ENCODE measurements around the gene SEMA3C. TPM values are rescaled to one million over a fixed set of nuclear protein-coding genes. Genes with fewer than 3 reads are reported as not detected.

The SEMA3C gene
- total RNA-seq, 1 experiment from 2014 or later, result 13.3 TPM

DNA sequence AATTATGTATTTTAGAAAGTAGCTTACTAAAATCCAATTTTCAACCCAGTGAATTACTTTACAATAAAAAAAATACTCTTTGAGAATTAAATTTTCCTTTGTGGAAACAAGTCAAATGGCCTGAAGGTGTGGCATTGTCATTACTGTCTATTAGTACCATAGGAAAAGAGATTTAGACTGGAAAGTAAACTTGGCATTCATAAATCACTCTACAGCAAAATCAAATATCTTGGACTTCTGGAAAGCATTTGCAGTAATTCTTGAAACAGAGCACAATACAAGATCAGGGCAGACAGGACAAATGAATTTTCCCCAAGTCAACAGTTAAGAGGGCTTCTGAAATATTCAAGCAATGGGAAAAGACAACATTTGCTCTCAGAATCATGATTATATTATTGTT is 28.0 kb upstream of the SEMA3C start:
- CTCF ChIA-PET, result no interaction called here
- Histone ChIP-seq H3K9me3 (ENCODE audit: low read depth, low read length, poor library complexity, severe bottlenecking) (no peaks in the 10 kb centered on the region), H3K27me3 (replicated peaks; ENCODE audit: insufficient read depth, low read depth, low read length, poor library complexity) (no peaks in the 10 kb centered on the region), H3K36me3 (ENCODE audit: insufficient read depth, low read length, poor library complexity, severe bottlenecking) (no peaks in the 10 kb centered on the region), H3K4me3 (ENCODE audit: low read depth, low read length, poor library complexity, severe bottlenecking) (no peak overlapping the region), H3K4me1 (ENCODE audit: insufficient read depth, low read length, poor library complexity, severe bottlenecking) (peaks cover 3% of the 10 kb centered on the region), H3K27ac (ENCODE audit: low read depth, low read length, poor library complexity, severe bottlenecking) (no peak overlapping the region)
- POLR2A ChIA-PET (ENCODE audit: low non-redundant PET), result no interaction called here
- TF ChIP-seq, protein P1, sequence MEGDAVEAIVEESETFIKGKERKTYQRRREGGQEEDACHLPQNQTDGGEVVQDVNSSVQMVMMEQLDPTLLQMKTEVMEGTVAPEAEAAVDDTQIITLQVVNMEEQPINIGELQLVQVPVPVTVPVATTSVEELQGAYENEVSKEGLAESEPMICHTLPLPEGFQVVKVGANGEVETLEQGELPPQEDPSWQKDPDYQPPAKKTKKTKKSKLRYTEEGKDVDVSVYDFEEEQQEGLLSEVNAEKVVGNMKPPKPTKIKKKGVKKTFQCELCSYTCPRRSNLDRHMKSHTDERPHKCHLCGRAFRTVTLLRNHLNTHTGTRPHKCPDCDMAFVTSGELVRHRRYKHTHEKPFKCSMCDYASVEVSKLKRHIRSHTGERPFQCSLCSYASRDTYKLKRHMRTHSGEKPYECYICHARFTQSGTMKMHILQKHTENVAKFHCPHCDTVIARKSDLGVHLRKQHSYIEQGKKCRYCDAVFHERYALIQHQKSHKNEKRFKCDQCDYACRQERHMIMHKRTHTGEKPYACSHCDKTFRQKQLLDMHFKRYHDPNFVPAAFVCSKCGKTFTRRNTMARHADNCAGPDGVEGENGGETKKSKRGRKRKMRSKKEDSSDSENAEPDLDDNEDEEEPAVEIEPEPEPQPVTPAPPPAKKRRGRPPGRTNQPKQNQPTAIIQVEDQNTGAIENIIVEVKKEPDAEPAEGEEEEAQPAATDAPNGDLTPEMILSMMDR (conservative IDR thresholded peaks at IDR 0.05; ENCODE audit: low read depth, low read length), result no peak
- no peak for TF ChIP-seq EZH2 (IDR thresholded peaks at IDR 0.05; ENCODE audit: borderline replicate concordance, low read depth, low read length, poor library complexity, severe bottlenecking)
- DNase-seq (ENCODE audit: low spot score), result no peak
- intact Hi-C loops (cut with micrococcal nuclease; ENCODE audit: unreplicated experiment), result no loop called here
- no TSS peak for BruUV-seq (replicated peaks)

DNA sequence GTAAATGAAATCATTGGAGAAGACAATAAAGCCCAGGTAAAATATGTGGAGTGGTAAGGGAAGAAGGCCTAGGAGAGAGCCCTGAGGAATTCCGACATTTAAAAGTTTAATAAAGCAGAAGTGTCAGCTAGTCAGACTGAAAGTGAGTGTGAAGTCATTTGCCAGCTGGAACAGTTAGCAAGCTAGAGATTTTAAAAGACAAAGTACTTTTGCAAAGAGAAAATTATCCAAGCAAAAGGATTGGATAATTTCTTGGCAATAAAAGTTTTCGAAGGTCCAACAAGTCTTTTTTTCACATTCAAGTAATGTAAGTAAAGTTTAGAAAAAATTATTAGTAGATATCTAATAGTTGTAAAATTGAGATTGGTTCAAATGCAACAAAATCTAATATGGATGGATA is 27.1 kb upstream of the SEMA3C start:
- DNase-seq (ENCODE audit: low spot score), result no peak
- Histone ChIP-seq H3K4me1 (ENCODE audit: insufficient read depth, low read length, poor library complexity, severe bottlenecking) (peaks cover 6% of the 10 kb centered on the region), H3K36me3 (ENCODE audit: insufficient read depth, low read length, poor library complexity, severe bottlenecking) (no peaks in the 10 kb centered on the region), H3K9me3 (ENCODE audit: low read depth, low read length, poor library complexity, severe bottlenecking) (no peaks in the 10 kb centered on the region), H3K27me3 (replicated peaks; ENCODE audit: insufficient read depth, low read depth, low read length, poor library complexity) (no peaks in the 10 kb centered on the region), H3K4me3 (ENCODE audit: low read depth, low read length, poor library complexity, severe bottlenecking) (no peak overlapping the region), H3K27ac (ENCODE audit: low read depth, low read length, poor library complexity, severe bottlenecking) (no peak overlapping the region)
- BruUV-seq (replicated peaks), result no TSS peak
- ChIA-PET CTCF (interaction anchor here (0.6 kb wide), 1 partner anchor 17 kb away, joined by 6 read pairs; no protein-coding TSS in a partner anchor), POLR2A (ENCODE audit: low non-redundant PET) (no interaction called here)
- no peak for TF ChIP-seq EZH2 (IDR thresholded peaks at IDR 0.05; ENCODE audit: borderline replicate concordance, low read depth, low read length, poor library complexity, severe bottlenecking)
- TF ChIP-seq, protein P1 (conservative IDR thresholded peaks at IDR 0.05; ENCODE audit: low read depth, low read length), result no peak
- intact Hi-C loops (cut with micrococcal nuclease; ENCODE audit: unreplicated experiment), result no loop called here

DNA sequence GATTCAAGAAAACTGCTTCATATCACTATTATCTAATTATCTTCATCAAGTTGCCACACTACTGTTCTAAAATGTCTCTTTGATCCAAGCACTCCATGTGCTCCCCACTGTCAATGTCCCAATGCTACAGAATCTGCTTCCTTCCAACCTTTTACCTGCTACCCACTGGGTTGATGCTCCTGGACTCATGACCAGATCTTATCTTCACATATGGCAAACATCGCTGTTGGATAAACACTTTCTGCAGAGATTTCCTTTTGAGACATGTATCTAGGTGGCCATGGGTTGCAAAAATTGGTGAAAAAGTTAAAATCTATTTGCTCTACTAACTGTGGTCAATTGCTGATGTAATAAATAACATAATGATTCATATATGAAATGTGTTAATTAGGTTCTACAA is 24.5 kb upstream of the SEMA3C start:
- CTCF ChIA-PET, result no interaction called here
- no peaks in the 10 kb centered on the region for H3K27me3 ChIP-seq (replicated peaks; ENCODE audit: insufficient read depth, low read depth, low read length, poor library complexity)
- POLR2A ChIA-PET (ENCODE audit: low non-redundant PET), result no interaction called here
- no peaks in the 10 kb centered on the region for H3K9me3 ChIP-seq (ENCODE audit: low read depth, low read length, poor library complexity, severe bottlenecking)
- no peak overlapping the region for H3K27ac ChIP-seq (ENCODE audit: low read depth, low read length, poor library complexity, severe bottlenecking)
- BruUV-seq (replicated peaks), result no TSS peak
- intact Hi-C loops (cut with micrococcal nuclease; ENCODE audit: unreplicated experiment), result no loop called here
- no peak overlapping the region for H3K4me3 ChIP-seq (ENCODE audit: low read depth, low read length, poor library complexity, severe bottlenecking)
- no peak for TF ChIP-seq EZH2 (IDR thresholded peaks at IDR 0.05; ENCODE audit: borderline replicate concordance, low read depth, low read length, poor library complexity, severe bottlenecking)
- TF ChIP-seq, protein P1 (conservative IDR thresholded peaks at IDR 0.05; ENCODE audit: low read depth, low read length), result no peak
- no peaks in the 10 kb centered on the region for H3K36me3 ChIP-seq (ENCODE audit: insufficient read depth, low read length, poor library complexity, severe bottlenecking)
- DNase-seq (ENCODE audit: low spot score), result no peak
- H3K4me1 ChIP-seq (ENCODE audit: insufficient read depth, low read length, poor library complexity, severe bottlenecking), result peaks cover 6% of the 10 kb centered on the region

All from A673 (cell line).